Astrocyte (in vitro differentiated cells and primary cell): ENCODE measurements around the gene ZC3H12C. TPM values are rescaled to one million over a fixed set of nuclear protein-coding genes. Genes with fewer than 3 reads are reported as not detected.

ENCODE experiments used
- DNase-seq: peaks from one replicate; pipeline ENCODE4 v3.0.0-alpha.2; 2010; ENCODE audit warnings: low read depth
- FAIRE-seq: peaks from 2 replicates; lab custom pipeline; 2011; peaks lifted over from hg19 to GRCh38; lab: Jason Lieb, UNC
- H2AFZ ChIP-seq: 2 replicates; pipeline ENCODE4 v1.6.0; 2012; ENCODE audit warnings: low read depth, low read length, inconsistent platforms
- H3K27ac ChIP-seq: 2 replicates; pipeline ENCODE4 v1.5.1; 2011; ENCODE audit warnings: low read depth, low read length, inconsistent platforms
- H3K27me3 ChIP-seq: 2 replicates; pipeline ENCODE4 v1.6.0; 2011; ENCODE audit warnings: low read length, inconsistent platforms; ENCODE audit not compliant: insufficient read depth
- H3K36me3 ChIP-seq: 2 replicates; pipeline ENCODE4 v1.5.1; 2011; ENCODE audit warnings: low read length, inconsistent platforms; ENCODE audit not compliant: insufficient read depth
- H3K4me1 ChIP-seq: 2 replicates; pipeline ENCODE4 v1.5.1; 2011; ENCODE audit warnings: low read length, inconsistent platforms; ENCODE audit not compliant: insufficient read depth
- H3K4me2 ChIP-seq: 2 replicates; pipeline ENCODE4 v1.6.0; 2012; ENCODE audit warnings: low read length, inconsistent platforms
- H3K4me3 ChIP-seq: 2 replicates; pipeline ENCODE4 v1.5.1; 2011; ENCODE audit warnings: low read depth, mild to moderate bottlenecking, low read length, inconsistent platforms; ENCODE audit not compliant: insufficient read depth
- H3K79me2 ChIP-seq: 2 replicates; pipeline ENCODE4 v1.6.0; 2012; ENCODE audit warnings: mild to moderate bottlenecking, low read length, inconsistent platforms; ENCODE audit not compliant: insufficient read depth
- H3K9ac ChIP-seq: 2 replicates; pipeline ENCODE4 v1.6.0; 2012; ENCODE audit warnings: mild to moderate bottlenecking, low read length, inconsistent platforms
- H3K9me3 ChIP-seq: 2 replicates; pipeline ENCODE4 v1.5.1; 2012; ENCODE audit warnings: low read depth, mild to moderate bottlenecking, low read length, inconsistent platforms; ENCODE audit not compliant: insufficient read depth
- H4K20me1 ChIP-seq: 2 replicates; pipeline ENCODE4 v1.6.0; 2012; ENCODE audit warnings: low read length, inconsistent platforms; ENCODE audit not compliant: insufficient read depth
- H3K27ac Mint-ChIP-seq: one replicate; pipeline ENCODE4 v1.8.0; 2021; ENCODE audit warnings: mild to moderate bottlenecking, mixed read lengths; ENCODE audit not compliant: unreplicated experiment
- H3K27me3 Mint-ChIP-seq: one replicate; pipeline ENCODE4 v1.8.0; 2021; ENCODE audit warnings: low read depth, mixed read lengths; ENCODE audit not compliant: unreplicated experiment
- H3K36me3 Mint-ChIP-seq: one replicate; pipeline ENCODE4 v1.8.0; 2021; ENCODE audit warnings: low read depth, mixed read lengths; ENCODE audit not compliant: unreplicated experiment
- H3K4me1 Mint-ChIP-seq: one replicate; pipeline ENCODE4 v1.8.0; 2021; ENCODE audit warnings: low read depth, mixed read lengths; ENCODE audit not compliant: unreplicated experiment
- H3K4me3 Mint-ChIP-seq: one replicate; pipeline ENCODE4 v1.8.0; 2021; ENCODE audit warnings: mild to moderate bottlenecking, moderate library complexity, mixed read lengths; ENCODE audit not compliant: unreplicated experiment
- H3K9me3 Mint-ChIP-seq: one replicate; pipeline ENCODE4 v1.8.0; 2021; ENCODE audit warnings: mild to moderate bottlenecking, mixed read lengths; ENCODE audit not compliant: unreplicated experiment
- CTCF ChIP-seq: IDR thresholded peaks from 2 replicates; pipeline ENCODE4 v1.5.1; 2011; ENCODE audit warnings: low read depth, mild to moderate bottlenecking, inconsistent platforms, low read length, moderate library complexity; ENCODE audit not compliant: insufficient read depth
- EZH2 ChIP-seq: IDR thresholded peaks from 2 replicates; pipeline ENCODE4 v1.6.1; 2012; ENCODE audit warnings: mild to moderate bottlenecking, low read length, inconsistent platforms; ENCODE audit not compliant: insufficient read depth
- total RNA-seq: library from RNA; stranded (reverse); gene quantifications from 2 replicates; pipeline ENCODE4 v1.2.1, GENCODE V29; 2021

ZC3H12C gene
- total RNA-seq, 1 donor from 2014 or later, result 12.0 TPM

GRCh38 chr11:110053848-110054414, 39.3 kb upstream of the ZC3H12C start:
- H3K27ac ChIP-seq, result no peak overlapping the region
- no peaks in the 10 kb centered on the region for H3K36me3 Mint-ChIP-seq
- no peak overlapping the region for H3K4me2 ChIP-seq
- peaks cover 8% of the 10 kb centered on the region for H3K9me3 Mint-ChIP-seq
- no peak overlapping the region for H3K4me3 Mint-ChIP-seq
- TF ChIP-seq EZH2 (no peak), CTCF (no peak)
- no peak overlapping the region for H3K27ac Mint-ChIP-seq
- no peaks in the 10 kb centered on the region for H3K9me3 ChIP-seq
- H3K4me3 ChIP-seq, result no peak overlapping the region
- H3K4me1 ChIP-seq, result no peaks in the 10 kb centered on the region
- no peaks in the 10 kb centered on the region for H3K36me3 ChIP-seq
- DNase-seq, result no peak
- H2AFZ ChIP-seq, result no peak overlapping the region
- no peaks in the 10 kb centered on the region for H3K27me3 ChIP-seq
- no peaks in the 10 kb centered on the region for H3K4me1 Mint-ChIP-seq
- H4K20me1 ChIP-seq, result no peaks in the 10 kb centered on the region
- no peak overlapping the region for H3K9ac ChIP-seq
- no peaks in the 10 kb centered on the region for H3K27me3 Mint-ChIP-seq
- H3K79me2 ChIP-seq, result no peaks in the 10 kb centered on the region
- FAIRE-seq, result no peak

GRCh38 chr11:110056956-110057355, 36.2 kb upstream of the ZC3H12C start:
- H3K9me3 ChIP-seq, result no peaks in the 10 kb centered on the region
- no peaks in the 10 kb centered on the region for H3K36me3 Mint-ChIP-seq
- H3K4me3 Mint-ChIP-seq, result no peak overlapping the region

More at GRCh38 chr11:110056956-110057355, 36.2 kb upstream of the ZC3H12C start:
- Histone ChIP-seq H3K4me3 (no peak overlapping the region), H3K9ac (no peak overlapping the region), H3K4me2 (no peak overlapping the region), H2AFZ (no peak overlapping the region), H3K4me1 (no peaks in the 10 kb centered on the region), H3K79me2 (no peaks in the 10 kb centered on the region), H4K20me1 (no peaks in the 10 kb centered on the region), H3K27ac (no peak overlapping the region), H3K36me3 (no peaks in the 10 kb centered on the region), H3K27me3 (no peaks in the 10 kb centered on the region)
- Mint-ChIP-seq H3K9me3 (peaks cover 8% of the 10 kb centered on the region), H3K27me3 (no peaks in the 10 kb centered on the region), H3K4me1 (peaks cover 6% of the 10 kb centered on the region), H3K27ac (no peak overlapping the region)
- DNase-seq (no peak), FAIRE-seq (no peak)
- TF ChIP-seq EZH2, result no peak
- no peak for TF ChIP-seq CTCF
